ENCODE data around the gene AP2A2.

AP2A2 gene

GRCh38 chr11:899724-900123, 25.9 kb upstream of the AP2A2 start:
- DNase-seq = no peak

- no peak for DNase-seq
Observed at GRCh38 chr11:900545-900944, 25.1 kb upstream of the AP2A2 start.

- DNase-seq = no peak
Observed at GRCh38 chr11:901452-902061, 24.1 kb upstream of the AP2A2 start.

GRCh38 chr11:904380-904779, 21.3 kb upstream of the AP2A2 start:
- DNase-seq = no peak

GRCh38 chr11:905952-906351, 19.7 kb upstream of the AP2A2 start:
- DNase-seq = no peak

- DNase-seq = no peak
Observed at GRCh38 chr11:907668-908067, 18.0 kb upstream of the AP2A2 start.

- DNase-seq = no peak
Observed at GRCh38 chr11:908273-908672, 17.4 kb upstream of the AP2A2 start.

- DNase-seq = no peak
Observed at GRCh38 chr11:909406-909805, 16.3 kb upstream of the AP2A2 start.

- no peak for DNase-seq
Observed at GRCh38 chr11:910044-910588, 15.6 kb upstream of the AP2A2 start.

- peak; percentile 92 for DNase-seq
Observed at GRCh38 chr11:910589-911030, 15.1 kb upstream of the AP2A2 start, which contains the start of gene CHID1. Gene CHID1, minus strand, starts transcription at chr11:910810. Its CDS starts 5,994 bp downstream, at chr11:904816.

GRCh38 chr11:911031-911889, 14.4 kb upstream of the AP2A2 start:
- DNase-seq = no peak

GRCh38 chr11:911890-912219, 13.8 kb upstream of the AP2A2 start:
- DNase-seq = no peak

GRCh38 chr11:912266-912665, 13.4 kb upstream of the AP2A2 start:
- no peak for DNase-seq

GRCh38 chr11:913043-913442, 12.6 kb upstream of the AP2A2 start:
- DNase-seq = no peak

- no peak for DNase-seq
Observed at GRCh38 chr11:914204-914603, 11.5 kb upstream of the AP2A2 start.

GRCh38 chr11:914747-915501, 10.7 kb upstream of the AP2A2 start:
- no peak for DNase-seq

- no peak for DNase-seq
Observed at GRCh38 chr11:917426-917825, 8.2 kb upstream of the AP2A2 start.

- DNase-seq = no peak
Observed at GRCh38 chr11:921921-922678, 3.6 kb upstream of the AP2A2 start.

GRCh38 chr11:923691-924405, 1.8 kb upstream of the AP2A2 start:
- DNase-seq = peak; percentile 38

- DNase-seq = peak; percentile 41
Observed at GRCh38 chr11:924406-925157, 1.1 kb upstream of the AP2A2 start.

- no peak for DNase-seq
Observed at GRCh38 chr11:925158-925495, 543 bp upstream of the AP2A2 start.
